K562 (cell line): ENCODE data around the gene CCDC9B. TPM values are rescaled to one million over a fixed set of nuclear protein-coding genes. Genes with fewer than 3 reads are reported as not detected.

Source experiments
- ATF3 ChIP-seq, 2 experiments: fragments of 450-650 bp in 1 of 2; sonication (generic) in 1 of 2; formaldehyde crosslinking in 1 of 2; IDR thresholded peaks in 1 of 2; conservative IDR thresholded peaks in 1 of 2; 2 replicates each; pipeline versions ENCODE4 v1.6.1 to v1.8.1; 2016 to 2023; ENCODE audit warnings: mild to moderate bottlenecking in 2 of 2, moderate library complexity in 2 of 2, inconsistent platforms in 1 of 2, missing genetic modification reagents in 1 of 2
- CBX3 ChIP-seq, 2 experiments: IDR thresholded peaks; 1 replicate in 1 of 2; 2 replicates in 1 of 2; pipeline ENCODE4 v1.6.1; 2012; ENCODE audit warnings: inconsistent platforms in 2 of 2, low read length in 2 of 2, borderline replicate concordance in 1 of 2, control low read depth in 1 of 2
- E2F5 ChIP-seq: sonication (generic); formaldehyde crosslinking; IDR thresholded peaks from 2 replicates; pipeline ENCODE4 v1.8.0; 2022; ENCODE audit warnings: mild to moderate bottlenecking, missing genetic modification reagents
- MGA ChIP-seq: fragments of 450-650 bp; IDR thresholded peaks from 2 replicates; pipeline ENCODE4 v1.6.1; 2016; ENCODE audit warnings: mild to moderate bottlenecking, moderate library complexity
- UBTF ChIP-seq, 2 experiments: IDR thresholded peaks; 2 replicates each; pipeline ENCODE4 v1.6.1; 2012; ENCODE audit warnings: improper control_type of control experiment in 2 of 2, low read depth in 2 of 2, low read length in 2 of 2, borderline replicate concordance in 1 of 2
- ZFX ChIP-seq: sonication (generic); formaldehyde crosslinking; IDR thresholded peaks from 2 replicates; pipeline ENCODE4 v1.8.0; 2022; ENCODE audit warnings: mild to moderate bottlenecking, missing genetic modification reagents, moderate library complexity
- polyA plus RNA-seq, 8 experiments: library from polyadenylated mRNA; depleted of rRNA in 4 of 8; stranded (reverse) in 5 of 8; unstranded in 3 of 8; fragments of >200 nt; fragmentation: Nextera tagmentation in 2 of 8; fragmentation: Illumina TruSeq in 1 of 8; extraction: Ambion mirVana in 2 of 8; extraction: Trizol in 1 of 8; gene quantifications; 2 replicates each; pipeline versions ENCODE4 v1.2.1 to v1.2.3, GENCODE V29; 2011 to 2014; ENCODE audit warnings: inconsistent platforms in 1 of 8, missing spikeins in 1 of 8
- total RNA-seq, 7 experiments: library from RNA; depleted of rRNA in 6 of 7; stranded (reverse); fragments of >200 nt in 6 of 7; fragmentation: Illumina TruSeq in 2 of 7; extraction: Trizol in 2 of 7; gene quantifications; 2 replicates each; pipeline versions ENCODE4 v1.2.1 to v1.2.3, GENCODE V29; 2011 to 2021; ENCODE audit warnings: low replicate concordance in 1 of 7
- TF ChIP-seq, protein P1 (sequence below): fragments of 200-800 bp; sonication (Bioruptor generic); IDR thresholded peaks from 2 replicates; pipeline ENCODE4 v1.6.1; 2017; ENCODE audit warnings: missing genetic modification characterization, missing compliant biosample characterization

The CCDC9B gene
- total and polyA plus RNA-seq, 9 of the 15 experiments (the other 6 are each of a cell fraction or from before 2014, with no cell fraction given): 0.01 to 0.47 (median 0.15) TPM; not detected in 1

DNA sequence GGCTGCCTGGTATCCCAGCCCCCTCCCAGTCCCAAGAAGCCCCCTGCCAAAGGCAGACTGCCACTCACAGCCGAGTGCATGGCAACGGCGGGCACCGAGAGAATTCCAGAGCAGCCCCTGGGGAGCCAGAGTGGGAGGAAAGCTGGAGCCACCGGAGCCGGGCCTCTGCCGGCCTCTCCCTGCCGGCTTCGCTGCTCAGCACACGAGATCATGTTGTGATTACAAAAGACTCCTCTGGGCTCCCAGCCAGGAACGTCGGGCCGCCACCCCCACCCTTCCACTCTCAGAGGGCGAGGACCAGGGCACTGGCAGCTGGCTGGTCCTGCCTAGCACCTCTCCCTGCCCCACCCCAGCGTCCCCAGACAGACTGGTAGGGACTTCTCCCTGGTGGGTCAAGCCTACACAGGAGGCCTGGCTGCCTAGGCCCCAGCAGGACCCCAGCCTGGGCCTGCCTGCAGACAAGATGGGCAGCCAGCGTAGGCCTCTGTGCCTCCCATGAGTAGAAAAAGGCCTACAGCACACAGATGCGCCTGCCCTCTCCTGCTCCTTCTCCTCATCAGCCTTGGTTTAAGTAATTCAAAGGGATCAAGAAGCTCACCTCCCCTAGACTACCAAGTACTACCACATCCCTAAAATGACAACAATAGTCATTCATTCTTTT is at the start of gene CCDC9B (continued):
- TF ChIP-seq MGA (peak; percentile 21; the same call in 1 of the 2 replicates), ATF3 (IDR thresholded peaks at IDR 0.05) (no peak), ATF3 (CRISPR knock-in tag; conservative IDR thresholded peaks at IDR 0.05) (no peak), ZFX (CRISPR knock-in tag) (peak; percentile 66), E2F5 (CRISPR knock-in tag) (no peak), CBX3 (IDR thresholded peaks at IDR 0.05; ENCODE audit: borderline replicate concordance in 1 of 2, low read length in 2 of 2) (no peak), UBTF (IDR thresholded peaks at IDR 0.05; ENCODE audit: borderline replicate concordance in 1 of 2, low read depth in 2 of 2, low read length in 2 of 2) (peak in 1 of 2 experiments; percentile 42; a peak in 1 of 4 replicates)
- TF ChIP-seq, protein P1, sequence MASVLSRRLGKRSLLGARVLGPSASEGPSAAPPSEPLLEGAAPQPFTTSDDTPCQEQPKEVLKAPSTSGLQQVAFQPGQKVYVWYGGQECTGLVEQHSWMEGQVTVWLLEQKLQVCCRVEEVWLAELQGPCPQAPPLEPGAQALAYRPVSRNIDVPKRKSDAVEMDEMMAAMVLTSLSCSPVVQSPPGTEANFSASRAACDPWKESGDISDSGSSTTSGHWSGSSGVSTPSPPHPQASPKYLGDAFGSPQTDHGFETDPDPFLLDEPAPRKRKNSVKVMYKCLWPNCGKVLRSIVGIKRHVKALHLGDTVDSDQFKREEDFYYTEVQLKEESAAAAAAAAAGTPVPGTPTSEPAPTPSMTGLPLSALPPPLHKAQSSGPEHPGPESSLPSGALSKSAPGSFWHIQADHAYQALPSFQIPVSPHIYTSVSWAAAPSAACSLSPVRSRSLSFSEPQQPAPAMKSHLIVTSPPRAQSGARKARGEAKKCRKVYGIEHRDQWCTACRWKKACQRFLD (CRISPR knock-in tag): peak; percentile 57; the same call in 1 of the 2 replicates
